Amniotic stem cell (primary cell): Measurements from ENCODE around the gene NEU1.
"Not testable (repeated sequence)": the region's sequence is repeated elsewhere in the genome, so short reads cannot be mapped to it uniquely, and the experiment has no call there.

ENCODE experiments used
- DNase-seq: peaks from one replicate; lab custom pipeline; 2025; lab: John Stamatoyannopoulos, UW

Gene NEU1

DNA sequence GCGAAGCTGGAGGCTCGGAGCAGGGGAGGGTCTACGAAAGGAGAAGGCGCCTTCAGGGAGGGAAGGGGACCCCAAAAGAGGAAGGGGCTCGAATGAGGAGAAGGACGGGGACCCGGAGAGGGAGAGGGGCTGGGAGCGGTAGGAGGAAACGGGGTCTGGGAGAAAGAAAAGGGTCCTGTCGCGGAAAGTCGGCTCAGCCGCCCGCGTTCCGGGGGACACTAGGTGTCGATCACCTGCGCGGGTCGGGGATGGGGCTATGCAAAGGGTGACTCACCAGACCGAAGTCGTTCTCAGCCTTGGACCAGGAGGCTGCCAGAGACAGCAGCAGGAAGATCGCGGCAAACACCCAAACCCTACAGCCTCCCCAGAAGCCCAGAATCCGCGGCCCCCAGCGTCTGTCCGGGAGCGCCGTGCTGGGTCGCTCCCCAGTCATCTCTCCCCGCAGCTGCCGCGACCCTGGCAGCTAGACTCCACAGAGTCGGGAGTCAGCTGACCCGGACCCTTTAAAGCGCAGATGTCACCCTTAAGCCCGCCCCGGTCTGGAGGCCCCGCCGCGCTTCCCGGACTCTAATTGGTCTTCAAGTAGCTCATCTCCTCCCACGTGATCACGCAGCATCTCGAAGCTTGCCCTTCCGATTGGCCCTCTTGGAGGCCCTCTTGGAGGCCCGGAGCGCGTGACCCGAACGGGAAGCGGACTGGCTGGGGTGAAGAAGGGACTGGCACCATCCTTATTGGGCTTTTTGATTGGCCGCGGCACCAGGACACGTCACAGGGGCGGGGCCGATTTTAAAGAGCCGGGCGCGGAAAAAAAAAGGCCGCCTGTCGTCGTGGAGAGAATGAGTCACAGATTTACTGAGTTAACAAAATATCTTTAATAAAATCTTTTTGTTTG is at the start of gene NEU1:
Gene NEU1, minus strand, starts transcription at position 478 of the 892 bp plus-strand sequence. Its CDS starts 45 bp downstream, at position 433.
- peak; percentile 100 for DNase-seq

DNA sequence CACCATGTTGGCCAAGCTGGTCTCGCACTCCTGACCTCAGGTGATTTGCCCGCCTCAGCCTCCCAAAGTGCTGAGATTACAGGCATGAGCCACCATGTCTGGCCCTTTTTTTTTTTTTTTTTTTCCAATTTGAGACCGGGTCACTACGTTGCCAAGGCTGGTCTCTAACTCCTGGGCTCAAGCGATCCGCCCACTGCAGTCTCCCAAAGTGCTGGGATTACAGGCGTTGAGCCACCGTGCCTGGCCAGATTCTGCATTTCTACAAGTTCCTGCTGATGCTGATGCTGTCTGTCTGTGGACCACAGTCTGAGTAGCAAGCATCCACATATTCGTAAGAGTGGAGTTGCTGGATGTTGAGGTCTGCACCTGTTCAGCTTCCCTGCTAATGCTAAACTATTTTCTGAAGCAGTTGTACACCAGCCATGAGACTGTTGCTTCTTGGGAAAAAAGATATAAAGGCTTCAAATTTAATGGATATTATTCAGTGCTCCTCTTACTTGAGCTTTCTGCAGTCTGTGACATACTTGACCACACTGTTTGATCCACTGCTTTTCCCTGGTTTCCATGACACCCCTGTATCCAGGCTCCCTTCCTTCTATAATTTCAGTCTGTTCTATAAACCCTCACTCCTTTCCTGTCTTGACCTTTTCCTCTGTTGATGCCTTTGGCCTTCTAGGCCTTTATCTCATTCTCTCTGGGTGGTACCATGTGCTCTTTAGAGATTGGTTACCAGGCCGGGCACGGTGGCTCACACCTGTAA is 49.4 kb upstream of the NEU1 start:
- DNase-seq, result no peak

DNA sequence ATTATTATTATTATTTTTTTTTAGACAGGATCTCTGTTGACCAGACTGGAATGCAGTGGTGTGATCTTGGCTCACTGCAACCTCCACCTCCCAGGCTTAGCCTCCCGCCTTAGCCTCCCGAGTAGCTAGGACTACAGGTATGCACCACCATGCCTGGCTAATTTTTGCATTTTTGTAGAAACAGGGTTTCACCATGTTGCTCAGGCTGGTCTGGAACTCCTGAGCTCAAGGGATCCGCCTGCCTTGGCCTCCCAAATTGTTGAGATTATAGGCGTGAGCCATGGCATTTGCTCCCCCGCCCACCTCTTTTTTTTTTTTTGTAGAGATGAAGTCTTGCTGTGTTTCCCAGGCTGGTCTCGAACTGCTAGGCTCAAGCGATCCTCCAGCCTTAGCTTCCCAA is 46.7 kb upstream of the NEU1 start:
- not testable (repeated sequence) for DNase-seq

DNA sequence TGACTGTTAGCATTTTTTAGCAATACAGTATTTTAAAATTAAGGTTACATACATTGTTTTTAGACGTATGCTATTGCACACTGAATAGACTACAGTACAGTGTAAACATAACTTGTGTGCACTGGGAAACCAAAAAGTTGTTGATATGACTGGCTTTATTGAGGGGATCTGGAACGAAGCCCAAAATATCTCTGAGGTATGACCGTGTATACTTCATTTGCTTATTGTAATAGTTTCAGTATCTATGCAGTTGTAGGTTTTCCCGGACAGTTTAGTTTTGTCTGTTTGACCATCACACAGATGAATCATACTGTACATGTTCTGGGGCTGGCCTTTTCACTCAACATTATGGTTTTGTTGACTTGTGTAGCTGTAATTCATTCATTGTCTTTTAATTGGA is 46.2 kb upstream of the NEU1 start:
- no peak for DNase-seq

DNA sequence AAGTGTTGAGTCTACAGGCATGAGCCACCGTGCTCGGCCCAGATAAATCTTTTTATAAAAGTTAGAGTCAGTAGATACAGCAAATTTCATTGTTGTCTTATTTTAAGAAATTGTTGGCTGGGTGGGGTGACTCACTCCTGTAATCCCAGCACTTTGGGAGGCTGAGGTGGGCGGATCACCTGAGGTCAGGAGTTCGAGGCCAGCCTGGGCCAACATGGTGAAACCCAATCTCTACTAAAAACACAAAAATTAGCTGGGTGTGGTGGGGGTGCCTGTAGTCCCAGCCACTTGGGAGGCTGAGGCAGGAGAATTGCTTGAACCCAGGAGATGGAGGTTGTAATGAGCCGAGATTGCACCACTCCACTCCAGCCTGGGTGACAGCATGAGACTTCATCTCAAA is 45.6 kb upstream of the NEU1 start:
- not testable (repeated sequence) for DNase-seq

DNA sequence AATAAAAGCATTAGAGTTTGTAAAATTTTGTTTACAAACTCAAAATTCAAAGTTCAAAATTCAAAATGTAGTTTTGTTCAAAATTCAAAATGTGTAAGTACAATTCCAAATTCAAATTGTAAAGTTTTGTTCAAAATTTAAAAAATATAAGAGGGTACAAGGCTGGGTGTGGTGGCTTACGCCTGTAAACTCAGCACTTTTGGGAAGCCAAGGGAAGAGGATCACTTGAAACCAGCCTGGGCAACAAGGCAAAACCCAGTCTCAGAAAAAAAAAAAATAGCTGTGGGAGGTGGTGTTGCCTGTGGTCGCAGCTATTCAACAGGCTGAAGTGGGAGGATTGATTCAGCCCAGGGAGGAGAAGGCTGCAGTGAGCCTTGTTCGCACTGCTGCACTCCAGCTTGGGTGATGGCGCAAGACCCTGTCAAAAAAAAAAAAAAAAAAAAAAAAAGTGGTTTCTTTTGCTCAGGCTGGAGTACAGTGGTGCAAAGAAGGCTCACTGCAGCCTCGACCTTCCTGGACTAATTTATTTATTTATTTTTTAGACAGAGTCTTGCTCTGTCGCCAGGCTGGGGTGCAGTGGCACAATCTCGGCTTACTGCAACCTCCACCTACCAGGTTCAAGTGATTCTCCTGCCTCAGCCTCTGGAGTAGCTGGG is 44.7 kb upstream of the NEU1 start:
- no peak for DNase-seq

DNA sequence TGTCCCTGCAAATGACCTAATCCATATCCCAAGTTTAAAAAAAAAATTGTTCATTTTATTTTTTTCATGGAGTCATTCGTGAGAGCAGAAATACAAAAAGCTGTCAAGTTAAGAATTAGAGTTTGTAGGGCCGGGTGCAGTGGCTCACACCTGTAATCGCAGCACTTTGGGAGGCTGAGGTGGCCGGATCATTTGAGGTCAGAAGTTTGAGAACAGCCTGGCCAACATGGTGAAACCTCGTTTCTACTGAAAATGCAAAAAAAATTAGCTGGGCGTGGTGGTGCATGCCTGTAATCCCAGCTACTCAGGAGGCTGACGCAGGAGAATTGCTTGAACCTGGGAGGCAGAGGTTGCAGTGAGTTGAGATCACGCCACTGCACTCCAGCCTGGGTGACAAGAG is 44.1 kb upstream of the NEU1 start:
- DNase-seq, result not testable (repeated sequence)

DNA sequence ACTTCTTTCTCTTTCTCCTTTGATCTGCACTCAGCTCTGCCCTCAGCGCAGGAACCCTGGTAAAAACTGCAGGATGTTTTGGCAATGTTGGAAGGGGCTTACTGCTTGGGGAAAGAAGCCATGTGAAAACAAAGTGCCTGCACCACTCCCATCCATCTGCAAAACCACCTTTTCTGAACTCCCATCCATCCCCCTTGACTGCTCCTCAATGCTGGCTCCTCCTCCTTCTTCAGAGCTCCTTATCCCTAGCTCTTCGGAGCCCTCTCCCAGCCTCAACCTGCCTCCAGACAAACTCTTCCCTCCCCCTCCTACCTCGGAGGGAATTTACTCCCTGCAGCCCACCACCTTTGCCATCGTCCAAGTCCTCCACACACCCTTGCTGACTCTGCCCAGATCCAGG is 43.5 kb upstream of the NEU1 start:
- no peak for DNase-seq

DNA sequence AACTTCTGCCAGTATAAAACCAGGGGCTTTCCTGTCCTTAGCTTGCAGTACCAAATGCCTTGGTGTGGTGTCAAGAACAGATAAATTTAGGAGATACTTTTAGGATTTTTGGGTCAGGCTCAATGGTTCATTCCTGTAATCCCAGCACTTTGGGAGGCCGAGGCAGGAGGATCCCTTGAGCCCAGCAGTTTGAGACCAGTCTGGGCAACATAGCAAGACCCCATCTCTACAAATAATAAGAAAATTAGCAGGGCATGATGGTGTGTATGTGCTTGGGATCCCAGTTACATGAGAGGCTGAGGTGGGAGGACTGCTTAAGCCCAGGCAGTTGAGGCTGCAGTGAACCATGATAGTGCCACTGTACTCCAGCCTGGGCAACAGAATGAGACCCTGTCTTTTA is 42.4 kb upstream of the NEU1 start:
- DNase-seq, result no peak

DNA sequence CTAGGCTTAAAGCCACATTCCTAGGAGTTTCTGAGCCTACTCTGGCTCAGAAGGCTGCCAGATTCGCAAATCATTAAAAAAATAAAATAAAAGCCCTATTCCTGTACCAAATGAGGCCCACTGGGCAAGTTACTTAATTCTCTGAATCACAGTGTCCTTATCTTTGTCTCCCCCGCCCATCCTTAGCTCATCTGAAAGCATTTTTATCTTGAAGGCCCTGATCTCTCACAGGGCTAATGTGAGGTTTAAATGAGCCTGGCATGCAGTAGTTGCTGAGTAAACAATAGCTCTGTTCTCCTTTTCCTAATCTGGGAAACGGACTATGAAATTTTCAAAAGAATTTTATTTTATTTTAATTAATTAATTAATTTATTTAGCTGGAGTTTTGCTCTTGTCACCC is 41.3 kb upstream of the NEU1 start:
- no peak for DNase-seq

DNA sequence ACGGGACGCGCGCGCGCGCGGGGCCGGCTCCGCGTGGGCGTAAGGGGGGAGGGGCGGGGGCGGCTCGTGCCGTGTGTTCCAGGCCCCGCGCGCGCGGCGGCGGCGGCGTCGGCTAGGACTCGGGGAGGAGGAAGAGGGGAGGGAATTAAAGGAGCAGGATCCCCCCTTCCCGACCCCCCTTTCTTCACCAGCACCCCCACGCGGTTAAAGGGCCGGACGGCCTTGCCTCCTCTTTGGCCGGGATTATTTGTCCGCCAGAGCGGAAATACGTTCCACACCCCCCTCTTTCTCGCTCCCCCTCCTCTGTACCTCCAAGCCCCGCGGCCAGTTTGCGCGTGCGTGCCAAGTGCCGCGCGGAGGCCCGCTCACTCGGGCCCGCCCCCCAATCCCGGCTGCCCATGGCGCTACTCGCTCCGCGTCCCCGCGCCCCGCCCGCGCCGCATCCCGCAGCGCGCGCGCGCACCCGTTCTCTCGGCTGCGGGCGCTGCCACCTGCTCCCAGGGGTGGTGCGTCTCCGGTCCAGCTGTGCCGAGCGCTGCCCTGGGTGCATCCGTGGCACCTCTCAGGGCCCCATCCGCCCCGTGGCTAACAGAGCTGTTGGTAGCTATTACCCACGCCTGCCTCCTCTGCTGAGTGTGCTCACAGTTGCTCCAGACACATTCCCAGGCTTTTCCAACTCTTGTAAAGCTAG is 39.5 kb upstream of the NEU1 start, which contains the start of gene ZBTB12:
Gene ZBTB12, minus strand, starts transcription at position 134 of the 691 bp plus-strand sequence. CDS start 781 bp downstream, outside the sequence.
- peak; percentile 79 for DNase-seq

DNA sequence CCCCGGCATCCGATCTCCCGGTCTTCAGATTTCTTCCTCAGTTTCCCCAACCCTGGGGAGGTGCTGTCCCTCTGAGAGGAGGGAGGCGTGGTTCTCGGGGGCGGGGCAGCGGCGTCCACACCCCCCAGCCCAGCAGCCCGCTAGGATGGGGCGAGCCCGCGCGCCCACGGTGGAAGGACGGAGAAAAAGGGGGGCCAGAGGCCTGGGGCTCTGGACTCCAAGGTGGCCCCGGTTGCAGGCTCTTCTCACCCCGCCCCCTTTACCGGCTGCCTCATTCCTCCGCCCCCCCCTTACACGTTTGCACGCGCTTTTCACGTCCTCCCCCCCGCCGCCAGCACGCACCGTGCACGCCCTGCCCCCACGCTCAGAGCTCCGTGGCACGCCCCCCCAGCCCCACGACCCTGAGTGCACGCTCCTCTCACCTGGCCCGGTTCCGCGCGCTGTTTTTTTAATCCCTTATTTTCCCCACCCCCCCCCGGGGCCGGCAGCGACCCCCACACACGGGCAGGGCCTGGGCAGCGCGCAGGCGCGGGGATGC is 38.9 kb upstream of the NEU1 start:
- no peak for DNase-seq

DNA sequence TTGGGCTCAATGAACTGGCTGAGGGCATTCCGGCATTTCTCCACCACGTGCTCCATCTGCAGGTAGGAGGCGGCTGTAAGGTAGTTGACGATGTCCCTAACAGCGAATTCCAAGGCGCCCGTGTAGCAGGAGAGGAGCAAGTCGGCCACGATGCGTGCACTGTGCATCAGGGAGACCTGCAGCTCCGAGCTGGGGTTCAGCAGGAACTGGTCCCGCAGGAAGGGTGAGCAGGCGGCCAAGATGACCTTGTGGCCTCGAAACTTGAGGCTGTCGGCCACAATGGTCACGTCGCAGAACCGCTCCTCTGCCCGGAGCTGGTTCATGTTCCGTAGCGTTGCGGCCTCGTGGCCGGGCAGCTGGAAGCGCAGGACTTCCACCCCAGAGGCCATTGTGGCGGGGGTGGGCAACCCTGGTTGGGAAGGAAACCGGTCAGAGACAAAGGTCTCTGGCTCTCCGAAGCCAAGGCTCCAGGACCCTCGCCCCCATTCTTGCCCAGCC is 38.3 kb upstream of the NEU1 start:
- no peak for DNase-seq

DNA sequence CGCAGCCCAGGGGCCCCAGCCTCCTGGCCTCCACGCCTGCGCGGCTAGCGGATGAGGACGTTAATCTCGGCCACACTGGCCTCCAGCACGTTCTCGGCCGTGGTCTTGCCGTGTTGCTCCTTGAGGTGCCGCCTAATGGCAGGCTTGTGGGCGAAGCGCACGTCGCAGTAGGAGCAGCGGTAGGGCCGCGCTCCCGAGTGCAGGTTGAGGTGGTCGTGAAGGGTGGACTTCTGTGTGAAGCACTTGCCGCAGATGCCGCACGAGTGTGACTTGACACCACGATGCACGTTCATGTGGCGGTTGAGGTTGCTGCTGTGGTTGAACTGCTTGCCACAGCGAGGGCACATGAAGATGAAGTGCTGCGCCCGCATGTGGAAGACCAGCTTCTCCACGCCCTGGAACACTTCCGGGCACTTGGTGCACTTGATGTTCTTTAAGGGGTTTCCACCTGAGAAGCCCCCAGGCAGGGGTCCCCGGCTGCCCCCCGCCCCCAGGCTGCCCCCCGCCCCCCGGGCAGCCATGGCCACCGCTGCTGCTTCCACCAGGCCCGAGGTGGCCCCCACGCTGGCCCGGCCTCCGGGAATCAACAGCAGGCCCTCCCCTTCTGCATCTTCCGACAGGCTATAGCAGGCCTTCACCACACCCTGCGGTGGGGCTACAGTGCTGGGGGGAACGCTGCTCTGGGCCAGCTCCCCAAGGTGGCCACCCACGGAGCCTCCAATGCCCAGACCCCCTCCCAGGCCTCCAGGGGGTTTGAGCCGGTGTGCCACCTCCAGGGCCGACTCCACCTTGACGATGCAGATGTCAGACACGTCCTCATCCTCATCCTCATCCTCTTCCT is 37.5 kb upstream of the NEU1 start:
- DNase-seq, result no peak

DNA sequence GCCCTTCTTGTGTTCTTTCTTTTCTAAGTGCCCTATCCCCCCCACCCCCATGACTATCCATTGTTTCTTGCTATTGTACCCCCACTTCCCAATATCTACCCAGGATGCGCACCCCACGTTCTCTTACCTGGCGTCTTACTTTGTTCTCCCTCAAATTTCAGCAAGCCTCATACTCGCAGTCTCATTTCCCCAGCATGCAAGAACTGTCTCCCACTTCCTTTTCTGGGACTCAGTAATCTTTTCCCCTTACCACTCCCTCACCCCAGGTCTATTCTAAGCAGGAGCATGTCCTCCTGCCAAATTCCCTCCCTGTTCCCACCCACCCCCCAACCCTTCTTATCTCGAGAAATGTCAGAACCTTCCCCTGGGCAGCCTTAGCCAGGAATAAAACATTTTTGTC is 36.6 kb upstream of the NEU1 start:
- no peak for DNase-seq

DNA sequence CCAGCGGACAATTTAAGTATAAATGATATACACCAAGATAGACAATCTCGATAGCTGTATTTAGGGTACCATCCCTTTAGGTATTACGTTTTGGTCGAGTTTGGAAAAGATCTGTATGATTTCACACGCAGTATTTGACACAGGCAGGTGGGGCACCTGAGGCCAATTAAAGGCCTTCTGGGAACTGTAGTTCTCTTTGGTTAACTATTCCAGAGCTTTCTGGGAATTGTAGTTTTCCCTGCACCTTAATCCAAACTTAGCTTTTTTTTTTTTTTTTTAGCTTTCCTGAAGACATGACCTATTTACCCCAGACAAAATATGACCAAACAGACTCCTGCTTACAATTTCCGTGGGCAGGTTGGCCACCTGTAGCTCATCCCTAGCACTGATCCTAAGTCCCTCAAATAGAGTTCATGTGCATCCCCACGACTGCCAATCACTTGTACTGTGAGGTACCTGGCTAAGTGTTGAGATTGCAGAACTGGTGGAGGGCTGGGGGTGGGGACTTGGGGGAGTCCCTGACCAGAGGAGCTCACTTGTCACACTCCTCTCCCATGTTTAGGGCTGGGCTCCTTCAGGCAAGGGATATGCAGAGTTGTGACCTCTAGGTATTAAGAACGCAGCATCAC is 35.9 kb upstream of the NEU1 start:
- no peak for DNase-seq

DNA sequence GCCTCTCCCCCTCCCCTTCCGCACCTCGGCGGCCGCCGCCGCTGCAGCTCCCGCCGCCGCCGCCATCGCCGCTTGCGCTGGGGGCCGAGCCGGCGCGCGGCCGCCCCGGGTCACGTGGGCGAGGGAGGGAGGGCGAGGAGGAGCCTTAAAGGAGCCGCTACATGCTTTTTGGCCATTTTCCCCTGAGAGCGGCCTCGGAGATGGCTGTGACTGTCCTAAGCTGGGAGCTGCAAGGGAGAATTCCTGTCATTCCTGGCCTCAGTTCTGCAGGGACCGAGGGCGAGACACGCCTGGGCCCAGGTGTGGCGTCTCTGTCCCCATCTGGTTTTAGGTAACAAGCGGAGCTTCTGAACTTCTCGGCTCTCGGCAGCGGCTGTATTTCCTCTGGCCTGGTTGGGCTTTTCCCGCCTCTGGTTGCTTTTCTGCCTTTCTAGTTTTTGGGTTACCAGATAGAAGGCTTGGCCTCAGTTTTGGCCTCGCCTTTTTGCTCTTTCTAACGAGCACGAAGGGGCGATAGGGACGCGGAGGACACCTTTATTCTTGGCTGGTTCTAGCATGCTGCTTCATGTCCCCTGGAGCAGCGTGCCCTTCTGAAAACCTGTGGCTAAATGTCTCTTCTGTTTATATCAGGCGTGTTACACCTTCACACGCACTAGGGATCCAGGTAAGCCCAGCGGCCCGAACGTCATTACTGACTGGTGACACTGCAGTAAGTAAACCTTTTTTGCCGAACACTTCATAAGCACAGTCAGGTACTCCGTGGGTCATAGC is 35.2 kb upstream of the NEU1 start, which contains the start of gene EHMT2:
Gene EHMT2, minus strand, starts transcription at position 87 of the 771 bp plus-strand sequence. Its CDS starts 21 bp downstream, at position 66.
- peak; percentile 39 for DNase-seq

DNA sequence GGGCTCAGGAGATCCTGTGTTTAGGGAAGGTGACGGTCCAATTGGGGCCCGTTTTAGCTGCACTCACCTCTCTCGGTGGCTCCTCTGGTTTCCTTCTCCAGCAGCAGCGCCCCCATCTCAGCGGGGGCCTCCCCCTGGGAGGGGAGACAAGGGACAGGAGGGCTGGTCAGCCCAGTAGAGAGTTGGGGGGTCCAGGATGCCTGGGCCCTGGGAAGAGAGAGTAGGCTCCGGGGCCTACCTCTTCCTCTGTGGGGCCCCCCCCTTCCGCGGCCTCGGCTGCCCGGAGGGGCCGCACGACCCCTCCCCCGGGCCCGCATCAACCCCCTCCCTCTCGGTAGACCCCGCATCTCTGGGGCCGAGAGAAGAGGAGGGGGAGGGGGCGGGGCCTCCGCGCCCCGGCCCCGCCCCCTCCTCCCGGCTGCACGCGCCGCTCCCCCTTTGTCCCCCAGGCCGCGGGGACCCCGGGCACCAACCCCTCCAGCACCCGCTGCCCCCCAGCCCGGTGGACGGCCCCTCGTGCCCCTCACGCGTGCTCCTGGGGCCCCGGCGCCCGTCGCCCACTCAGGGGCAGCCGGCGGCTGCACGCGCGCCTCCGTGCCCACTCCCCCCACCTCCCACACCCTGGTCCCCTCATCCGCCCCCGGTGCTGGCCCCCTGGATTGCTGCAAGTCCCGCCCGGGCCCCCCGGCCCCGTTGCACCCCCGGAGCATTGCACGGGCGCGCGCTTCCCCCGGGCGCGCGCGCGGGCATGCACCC is 34.4 kb upstream of the NEU1 start:
- no peak for DNase-seq
